ENCODE results near the gene DISP2.

The DISP2 gene

DNA sequence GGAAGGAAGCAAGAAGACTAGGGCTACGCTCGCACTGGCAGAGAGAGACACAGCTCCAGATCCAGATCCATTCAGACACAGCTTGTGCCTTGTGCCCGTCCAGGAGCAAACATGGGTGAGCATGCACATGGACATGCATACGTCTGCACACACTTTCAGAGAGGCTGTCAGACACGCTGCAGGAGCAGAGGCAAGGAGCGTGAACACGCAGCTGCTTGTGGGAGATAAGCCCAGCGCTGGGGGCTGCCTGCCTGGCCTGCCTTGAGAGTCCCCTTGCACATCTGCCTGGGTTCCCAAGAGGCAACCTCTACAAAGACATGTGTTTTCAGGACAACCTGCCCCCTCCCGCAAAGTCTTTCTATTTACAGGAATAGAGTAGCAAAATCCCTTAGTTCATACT, 69.2 kb downstream of the DISP2 start:
- no peak for DNase-seq

DNA sequence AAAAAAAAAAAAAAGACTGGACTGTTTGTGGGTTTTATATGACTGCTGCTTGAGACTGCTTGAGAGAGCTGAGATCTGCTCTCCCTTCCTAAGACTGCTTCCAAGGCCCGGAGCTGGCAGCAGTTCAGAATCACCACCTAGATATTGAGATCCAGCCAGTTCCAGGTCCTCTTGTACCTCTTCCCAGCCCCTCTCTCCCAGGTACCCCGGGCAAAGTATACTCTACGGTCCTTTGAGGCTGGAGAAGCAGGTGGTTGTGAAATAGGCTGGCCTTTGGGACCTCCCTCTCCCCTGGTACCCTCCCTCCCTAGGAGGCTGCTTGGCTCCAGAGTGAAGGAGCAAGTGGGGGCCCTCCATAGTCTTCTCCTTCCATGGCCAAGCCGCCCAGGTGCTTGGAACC, 70.2 kb downstream of the DISP2 start:
- no peak for DNase-seq

All from CD4-positive, alpha-beta T cell treated with Interleukin-21 for 1 hour (primary cell).